GM15510 (cell line): ENCODE data around the gene NKG7.

Experiments used
- POLR2A ChIP-seq: IDR thresholded peaks from 3 replicates; pipeline ENCODE4 v1.6.1; 2011; ENCODE audit warnings: borderline replicate concordance; ENCODE audit not compliant: insufficient read length; ENCODE audit errors: extremely low read depth

The NKG7 gene

DNA sequence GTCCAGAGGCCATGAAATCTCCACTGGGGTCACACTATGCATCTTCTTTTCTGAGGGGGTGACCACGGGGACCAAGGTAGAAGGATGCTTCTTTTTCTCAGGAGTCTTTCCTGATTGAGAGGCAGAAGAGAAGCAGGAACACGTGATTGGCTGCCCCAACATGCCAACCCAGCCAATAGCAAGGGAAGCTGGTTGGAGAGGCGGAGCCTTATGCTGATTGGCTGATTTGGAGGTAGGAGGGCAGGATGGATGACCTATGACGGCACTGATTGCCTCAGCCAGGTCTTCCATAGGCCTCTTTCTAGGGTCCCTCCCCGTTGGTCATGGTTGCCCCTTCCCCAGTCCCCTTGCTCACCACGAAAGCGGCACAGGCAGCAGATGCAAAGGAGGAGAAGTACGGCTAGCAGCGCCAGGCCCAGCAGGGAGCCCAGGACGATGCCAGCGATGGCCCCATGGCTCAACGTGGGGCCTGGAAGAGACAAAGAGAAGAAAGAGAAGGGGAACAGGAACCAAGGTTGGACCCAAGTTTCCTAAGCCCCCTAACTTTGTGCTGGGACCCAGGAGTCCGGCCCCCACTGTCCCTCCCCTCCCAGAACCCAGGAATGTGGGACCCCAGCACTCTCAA, 38.5 kb downstream of the NKG7 start:
- no peak for TF ChIP-seq POLR2A

DNA sequence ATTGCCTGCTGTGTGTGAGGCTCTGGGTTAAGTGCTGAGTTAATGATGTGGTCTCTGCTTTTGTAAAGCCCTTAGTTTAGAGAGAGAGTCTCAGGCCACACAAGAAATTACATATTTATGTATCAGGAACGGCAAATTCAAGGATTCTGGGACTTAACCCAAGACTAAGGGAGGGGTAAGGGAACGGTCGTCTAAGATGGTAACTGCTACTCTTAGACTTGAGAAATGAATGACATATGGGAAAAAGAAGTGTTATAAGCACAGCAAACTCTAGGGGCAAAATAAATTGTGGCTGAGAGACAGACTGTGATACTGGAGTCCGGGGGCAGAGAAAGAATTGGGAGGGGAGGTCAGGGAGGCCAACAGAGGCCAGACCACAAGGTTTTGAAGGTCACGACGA, 40.7 kb downstream of the NKG7 start:
- TF ChIP-seq POLR2A, result no peak

DNA sequence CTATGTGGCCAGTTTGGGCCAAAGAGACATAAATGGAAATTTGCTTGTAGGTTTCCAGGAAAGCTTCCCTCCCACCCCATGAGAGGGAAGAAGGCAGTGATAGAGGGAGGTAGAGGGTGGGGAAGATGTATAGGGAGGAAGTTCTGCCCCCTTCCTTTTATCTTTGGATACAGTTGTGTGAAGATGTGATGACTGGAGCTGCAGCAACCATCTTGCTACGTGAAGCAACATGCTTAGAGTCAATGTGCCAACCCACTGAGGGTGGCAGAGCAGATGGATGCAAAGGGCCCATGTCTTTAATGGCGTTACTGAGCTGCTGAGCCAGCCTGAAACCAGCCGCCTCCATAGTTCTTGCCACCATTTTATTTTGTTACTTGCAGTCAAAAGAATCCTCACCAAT, 41.3 kb downstream of the NKG7 start:
- no peak for TF ChIP-seq POLR2A

DNA sequence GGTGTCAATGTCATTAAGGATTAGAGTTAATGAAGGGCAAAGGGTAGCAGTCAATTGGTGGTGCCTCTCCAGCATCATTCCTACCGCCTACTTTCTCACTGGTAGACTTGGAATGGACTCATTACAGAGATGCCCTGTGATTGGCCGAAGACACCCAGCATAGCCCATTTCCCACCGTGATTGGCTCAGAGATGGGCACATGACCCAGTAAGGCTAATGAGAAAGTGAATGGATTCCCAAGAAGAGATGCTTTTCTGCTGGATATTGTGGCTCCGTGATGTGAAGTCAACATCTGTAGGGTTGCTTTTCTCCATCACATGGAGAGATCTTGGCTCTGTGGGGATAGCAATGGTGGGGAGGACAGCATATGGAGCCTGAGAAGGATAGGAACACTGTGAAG, 42.1 kb downstream of the NKG7 start:
- TF ChIP-seq POLR2A, result no peak

DNA sequence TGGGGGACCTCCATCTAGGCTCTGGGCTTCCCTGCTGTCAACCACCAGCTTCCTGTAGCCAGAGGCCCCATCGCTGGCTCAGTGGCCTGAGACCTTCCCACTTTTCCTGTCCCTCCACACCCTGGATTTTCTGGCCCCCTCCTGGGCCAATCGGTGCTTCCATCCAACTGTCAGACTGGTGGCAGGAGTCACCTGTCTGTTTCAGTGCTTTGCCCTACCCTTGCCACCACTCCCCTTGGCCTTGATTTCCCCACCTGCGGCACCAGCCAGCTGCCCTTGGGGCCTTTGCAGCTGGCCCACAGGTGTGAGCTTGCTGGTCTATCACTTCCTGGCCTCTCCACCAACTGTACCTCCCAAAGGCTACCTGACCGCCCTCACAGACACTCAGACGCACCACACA, 43.0 kb downstream of the NKG7 start:
- TF ChIP-seq POLR2A, result no peak

DNA sequence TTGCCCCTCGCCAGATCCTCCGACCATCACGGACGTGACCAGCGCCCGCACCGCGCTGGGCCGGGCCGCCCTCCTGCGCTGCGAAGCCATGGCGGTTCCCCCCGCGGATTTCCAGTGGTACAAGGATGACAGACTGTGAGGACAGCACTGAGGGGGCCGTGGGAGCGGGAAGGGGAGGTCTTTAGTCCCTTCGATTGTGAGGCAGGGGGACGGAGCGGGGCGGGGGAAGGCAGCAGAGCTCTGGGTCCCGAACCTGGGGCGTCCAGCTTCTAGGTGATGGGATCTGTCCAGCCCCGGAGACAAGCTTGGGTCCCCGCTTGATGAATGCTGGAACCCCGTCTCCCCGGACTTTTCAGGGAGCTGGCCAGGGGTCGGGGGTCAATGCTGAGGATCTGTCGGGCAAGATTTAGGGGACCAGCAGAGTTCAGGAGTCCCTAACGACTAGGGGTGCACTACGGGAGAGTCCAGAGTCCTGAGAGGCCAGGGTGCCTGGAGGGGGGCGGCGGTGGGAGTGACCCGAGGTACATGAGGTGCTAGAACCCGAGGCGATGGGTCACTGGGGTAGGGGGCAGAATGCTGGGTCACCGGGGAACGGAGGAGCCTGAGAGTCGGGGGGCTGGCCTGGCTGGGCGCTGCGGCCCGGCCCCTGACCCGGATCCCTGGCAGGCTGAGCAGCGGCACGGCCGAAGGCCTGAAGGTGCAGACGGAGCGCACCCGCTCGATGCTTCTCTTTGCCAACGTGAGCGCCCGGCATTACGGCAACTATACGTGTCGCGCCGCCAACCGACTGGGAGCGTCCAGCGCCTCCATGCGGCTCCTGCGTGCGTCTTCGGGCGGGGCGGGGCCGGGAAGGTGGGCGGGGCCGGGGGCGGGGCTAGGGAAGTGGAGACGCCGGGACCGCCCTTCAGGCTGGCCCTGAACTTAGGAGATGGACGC, 45.1 kb downstream of the NKG7 start:
- TF ChIP-seq POLR2A, result no peak

DNA sequence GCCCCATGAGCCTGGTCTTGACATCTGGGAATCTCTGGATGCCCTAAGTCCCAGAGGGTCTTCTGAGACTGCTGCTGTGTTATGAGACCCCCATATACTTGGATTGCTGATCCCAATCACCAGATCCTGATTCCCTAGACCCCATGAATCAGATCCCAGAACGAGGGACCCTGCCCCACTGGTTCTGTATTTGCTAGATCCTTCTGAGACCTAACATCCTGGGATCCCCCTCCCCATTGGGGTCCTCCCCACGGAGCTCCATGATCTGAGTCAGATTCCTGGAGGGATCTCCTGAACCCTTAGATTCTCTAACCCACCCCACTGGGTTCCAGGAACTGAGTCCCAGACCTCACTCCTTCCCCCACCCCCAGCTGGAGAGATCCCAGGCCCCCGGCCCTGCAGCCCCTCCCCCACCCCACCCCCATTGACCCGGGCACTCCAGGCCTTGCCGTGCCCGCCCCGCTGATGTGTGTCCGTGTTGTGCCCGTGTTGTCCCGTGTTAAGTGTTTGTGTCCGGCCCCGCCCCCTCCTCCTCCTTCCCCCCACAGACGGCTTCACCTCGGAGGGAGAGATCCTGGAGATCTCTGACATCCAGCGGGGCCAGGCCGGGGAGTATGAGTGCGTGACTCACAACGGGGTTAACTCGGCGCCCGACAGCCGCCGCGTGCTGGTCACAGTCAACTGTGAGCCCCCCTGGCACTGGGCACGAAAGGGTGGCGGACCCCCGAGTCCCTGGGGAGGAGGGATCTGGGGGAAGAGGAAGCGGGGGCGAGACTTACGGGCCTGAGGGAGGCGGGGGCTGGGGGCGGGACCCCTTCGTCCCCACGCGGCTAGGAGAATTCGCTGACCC, 46.0 kb downstream of the NKG7 start:
- no peak for TF ChIP-seq POLR2A

DNA sequence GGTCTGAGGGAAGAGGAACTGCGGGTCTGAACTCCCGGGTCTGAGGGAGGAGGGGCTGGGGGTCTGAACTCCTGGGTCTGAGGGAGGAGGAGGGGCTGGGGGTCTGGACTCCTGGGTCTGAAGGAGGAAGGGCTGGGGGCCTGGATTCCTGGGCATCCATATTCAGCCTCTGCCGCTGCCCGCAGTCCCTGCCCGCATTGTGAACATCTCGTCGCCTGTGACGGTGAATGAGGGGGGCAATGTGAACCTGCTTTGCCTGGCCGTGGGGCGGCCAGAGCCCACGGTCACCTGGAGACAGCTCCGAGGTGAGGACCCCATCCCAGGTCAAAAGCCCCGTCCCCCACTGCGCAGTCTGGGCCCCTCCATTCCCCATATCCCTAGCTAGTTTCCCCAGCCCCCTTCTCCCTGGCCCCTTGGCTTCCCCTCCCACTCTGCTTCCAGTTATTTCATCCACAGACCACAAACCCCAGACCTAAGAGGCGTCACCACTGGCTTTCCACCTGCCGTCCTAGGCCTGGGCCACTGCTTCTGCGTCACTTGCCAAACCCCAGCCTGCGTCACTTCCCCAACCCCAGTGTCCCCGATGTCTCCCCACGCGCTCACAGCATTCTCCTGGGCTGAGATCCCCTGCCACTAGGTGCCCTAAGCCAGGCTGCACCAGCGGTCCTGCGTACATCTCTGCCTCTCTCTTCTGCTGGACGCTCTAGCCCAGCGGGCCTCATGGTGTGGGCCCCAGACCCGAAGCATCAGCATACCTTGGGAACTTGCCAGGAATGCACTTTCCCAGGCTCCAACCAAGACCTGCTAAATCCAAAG, 47.1 kb downstream of the NKG7 start:
- TF ChIP-seq POLR2A, result no peak

DNA sequence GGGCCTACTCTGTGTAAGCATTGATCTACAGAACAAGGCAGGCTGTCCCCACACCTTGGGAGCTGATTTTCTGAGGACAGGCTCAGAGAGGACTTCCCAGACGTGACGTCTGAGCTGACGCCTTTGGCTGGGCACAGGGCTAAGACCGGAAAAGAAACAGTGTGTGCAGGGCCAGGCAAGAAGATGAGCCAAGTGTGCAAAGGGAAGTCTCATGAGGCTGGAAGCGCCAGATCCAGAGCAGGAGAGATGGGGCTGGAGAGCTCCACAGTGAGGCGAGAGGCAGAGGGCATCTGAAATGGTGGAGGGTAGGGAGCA, 48.3 kb downstream of the NKG7 start:
- TF ChIP-seq POLR2A, result no peak

DNA sequence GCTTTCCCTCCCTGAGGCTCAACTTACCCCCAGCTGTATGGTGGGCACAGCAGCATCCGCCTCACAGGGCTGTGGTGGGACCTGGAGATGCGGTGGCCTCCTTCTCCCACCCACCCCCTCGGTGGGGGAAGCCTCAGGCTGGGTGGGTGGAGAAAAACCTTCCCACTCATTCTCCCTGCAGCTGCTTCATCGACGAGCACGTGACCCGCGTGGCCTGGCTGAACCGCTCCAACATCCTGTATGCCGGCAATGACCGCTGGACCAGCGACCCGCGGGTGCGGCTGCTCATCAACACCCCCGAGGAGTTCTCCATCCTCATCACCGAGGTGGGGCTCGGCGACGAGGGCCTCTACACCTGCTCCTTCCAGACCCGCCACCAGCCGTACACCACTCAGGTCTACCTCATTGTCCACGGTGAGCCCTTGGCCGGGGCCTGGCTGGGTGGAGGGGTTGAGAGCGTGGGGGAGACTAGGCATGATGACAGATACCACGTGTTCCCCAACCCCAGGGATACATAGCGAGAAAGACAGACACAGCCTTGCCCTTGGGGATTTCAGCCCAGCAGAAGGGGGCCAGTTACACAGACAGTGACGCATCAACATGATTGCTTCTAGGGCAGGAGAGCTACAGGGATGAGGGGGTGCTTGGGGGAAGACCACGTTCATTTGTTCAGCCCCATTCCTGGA, 48.8 kb downstream of the NKG7 start:
- no peak for TF ChIP-seq POLR2A

DNA sequence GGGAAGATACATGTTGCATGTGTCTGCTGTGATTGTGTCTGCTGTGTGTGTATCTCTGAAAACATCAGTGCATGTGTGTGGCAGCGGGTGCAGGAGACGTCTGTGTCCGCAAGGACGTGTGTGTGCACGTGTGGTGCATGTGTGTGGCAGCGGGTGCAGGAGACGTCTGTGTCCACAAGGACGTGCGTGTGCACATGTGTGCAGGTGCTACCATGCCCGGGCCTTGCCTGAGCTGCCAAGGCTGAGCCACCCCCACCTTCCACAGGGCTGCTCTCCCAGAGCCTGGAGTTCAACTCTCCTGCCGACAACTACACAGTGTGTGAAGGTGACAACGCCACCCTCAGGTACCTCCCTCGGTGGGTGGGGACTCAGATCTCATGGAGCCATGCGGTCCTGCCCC, 50.7 kb downstream of the NKG7 start:
- TF ChIP-seq POLR2A, result no peak
